Putamen (tissue), 1 donor: ENCODE measurements around the gene NELFB.
A peak's percentile ranks its signal among the peaks of the same experiment; 100 is the strongest.

ENCODE experiments used
- DNase-seq: peaks from one replicate; pipeline ENCODE4 v3.0.0-alpha.2; 2016; ENCODE audit warnings: low spot score

Gene NELFB

DNA sequence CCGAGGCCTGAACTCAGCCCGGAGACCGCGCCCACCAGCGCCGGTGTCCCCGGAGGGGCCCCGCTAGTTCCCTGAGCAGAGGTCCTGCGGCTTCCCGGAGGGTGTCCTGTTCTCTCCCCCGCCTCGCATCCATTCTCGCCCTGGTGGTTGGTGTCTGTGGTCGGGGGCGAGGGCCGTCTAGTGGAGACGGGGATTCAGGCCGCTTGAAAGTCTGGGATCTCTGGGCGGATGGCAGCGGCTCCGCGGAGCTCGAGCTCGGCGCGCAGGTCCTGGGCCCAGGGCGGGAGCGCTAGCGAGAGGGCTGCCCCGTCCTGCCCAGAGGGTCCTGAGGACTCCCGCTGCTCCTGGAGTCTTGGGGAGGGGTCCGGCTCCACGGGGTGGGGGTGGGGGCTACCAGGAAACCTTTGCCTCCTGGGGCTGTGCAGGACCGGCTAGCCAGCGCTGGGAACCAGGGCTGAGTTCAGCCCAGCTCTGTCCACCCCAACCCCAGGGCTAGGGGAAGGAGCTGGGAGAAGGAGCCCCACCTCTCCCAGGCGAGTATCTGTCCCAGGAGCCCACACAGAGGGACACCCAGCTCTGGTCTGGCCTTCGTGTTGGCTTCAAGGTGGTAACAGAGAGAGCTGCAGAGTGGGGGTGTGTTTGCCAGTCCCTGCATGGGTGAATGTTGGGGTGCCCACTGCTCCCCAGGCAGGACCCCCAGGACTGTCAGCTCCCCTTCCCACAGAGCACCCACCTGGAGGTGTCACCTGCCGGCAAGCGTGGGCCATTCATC is 26.4 kb downstream of the NELFB start:
- no peak for DNase-seq

DNA sequence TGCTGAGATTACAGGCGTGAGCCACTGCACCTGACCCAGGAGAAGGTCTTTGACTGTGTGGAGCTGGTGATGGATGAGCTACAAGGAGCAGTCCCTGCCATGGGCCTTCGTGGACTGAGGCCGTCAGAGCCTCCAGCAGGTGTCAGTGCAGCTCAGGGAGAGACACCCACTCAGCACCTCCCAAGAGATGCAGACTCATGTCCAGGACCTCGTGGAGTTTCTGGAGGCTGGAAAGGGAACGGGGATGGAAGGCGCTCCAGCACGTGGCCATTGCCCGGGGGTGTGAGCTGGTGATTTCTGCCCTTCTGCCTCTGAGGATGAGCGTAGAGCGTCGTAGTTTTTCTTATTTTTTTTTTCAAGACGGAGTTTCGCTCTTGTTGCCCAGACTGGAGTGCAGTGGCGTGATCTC is 31.9 kb downstream of the NELFB start:
- DNase-seq, result no peak

DNA sequence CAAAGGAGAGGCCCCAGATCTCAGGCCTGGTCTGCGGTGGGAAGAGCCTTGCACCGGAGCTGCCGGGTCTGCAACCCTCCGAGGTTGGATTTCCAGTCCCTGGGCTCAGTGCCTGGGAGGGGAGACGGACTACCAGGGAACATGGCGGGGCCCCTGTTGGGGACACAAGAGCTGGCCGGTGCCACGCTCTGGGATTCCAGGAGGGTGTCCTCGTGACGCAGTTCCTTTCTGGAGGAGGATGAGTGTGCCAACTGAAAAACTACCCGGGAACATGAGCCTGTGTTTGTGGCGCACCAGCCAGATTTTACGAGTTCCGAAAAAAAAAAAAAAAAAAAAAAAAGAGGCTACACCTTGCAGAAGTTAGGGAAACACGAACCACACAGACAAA is 38.0 kb downstream of the NELFB start:
- no peak for DNase-seq

DNA sequence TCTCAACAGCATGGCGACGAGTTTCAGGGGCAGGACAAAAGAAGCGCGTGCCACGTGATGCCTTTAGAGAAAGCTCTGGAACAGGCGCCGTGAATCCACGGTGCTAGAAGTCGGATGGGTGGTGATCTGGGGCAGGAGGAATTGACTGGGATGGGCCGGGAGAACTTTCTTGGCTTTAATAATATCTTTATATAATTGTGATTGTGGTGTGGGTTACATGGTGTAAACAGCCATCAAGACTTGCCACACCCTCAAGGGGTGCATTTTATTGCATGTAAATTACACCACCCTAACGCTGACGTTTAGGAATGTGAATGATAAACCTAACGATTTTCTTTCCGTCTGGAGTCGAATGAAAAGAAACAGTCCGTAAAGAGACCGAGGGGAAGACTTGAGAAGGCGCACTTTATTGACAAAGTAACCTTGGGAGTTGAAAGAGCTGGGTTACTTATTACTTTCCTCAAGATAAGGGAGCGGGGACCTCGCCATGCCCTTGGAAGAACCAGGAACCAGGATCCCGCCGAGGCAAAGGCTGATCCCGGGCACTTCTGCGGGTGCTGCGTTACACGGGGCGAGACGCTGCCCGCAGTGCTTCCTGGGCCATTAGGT is 38.5 kb downstream of the NELFB start:
- no peak for DNase-seq

DNA sequence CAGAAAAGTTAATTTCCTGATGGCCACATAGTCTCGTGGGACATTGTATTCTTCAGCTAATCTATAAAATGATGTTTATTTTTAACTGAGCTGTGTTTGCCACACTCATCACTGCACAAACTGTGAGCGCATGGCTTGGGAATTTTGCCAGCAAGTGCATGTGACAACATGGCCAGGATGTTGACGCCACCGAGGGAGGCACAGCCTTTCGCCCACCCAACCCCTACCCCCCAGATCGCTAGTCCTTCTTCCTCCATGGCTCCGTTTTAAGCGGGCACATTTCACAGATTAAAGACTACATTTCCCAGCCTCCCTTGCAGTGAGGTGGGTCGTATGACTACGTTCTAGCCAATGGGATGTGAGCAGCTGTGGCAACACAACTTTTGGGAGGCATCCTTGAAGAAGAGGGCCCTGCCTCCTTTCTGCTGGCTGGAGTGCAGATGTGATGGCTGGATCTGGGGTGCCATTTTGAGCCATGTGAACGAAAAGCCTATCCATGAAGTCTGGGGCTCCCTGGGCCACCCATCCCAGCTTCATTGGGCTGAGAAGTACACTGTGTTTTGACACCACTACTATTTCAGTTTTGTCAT is 39.1 kb downstream of the NELFB start:
- DNase-seq, result no peak

DNA sequence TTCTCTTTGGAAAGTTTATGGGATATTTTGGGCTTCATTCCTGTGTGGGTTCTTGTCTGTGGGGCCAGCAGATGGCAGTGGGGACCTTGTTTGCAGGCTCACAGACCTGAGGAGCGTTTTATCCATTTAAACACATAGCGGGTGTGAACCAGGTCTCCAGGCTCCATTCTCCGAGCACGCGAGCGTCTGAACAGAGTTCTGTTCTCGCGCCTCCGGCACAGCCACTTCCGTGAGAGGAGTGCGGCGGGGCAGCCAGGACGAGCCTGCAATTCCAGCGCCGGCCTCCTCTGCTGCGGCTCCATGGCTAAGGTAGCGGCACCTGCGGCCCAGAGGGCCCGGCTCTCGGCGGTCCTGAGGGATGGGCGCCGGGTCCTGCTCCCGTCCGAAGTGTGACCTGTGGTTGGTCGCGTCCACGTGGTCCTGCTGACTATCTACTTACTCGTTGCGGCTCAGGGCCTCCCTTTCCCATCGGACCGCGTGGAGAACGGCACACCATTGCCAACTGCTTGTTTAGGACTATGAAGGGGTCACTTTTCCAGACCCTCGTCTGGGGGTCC is 39.6 kb downstream of the NELFB start:
- DNase-seq, result no peak

DNA sequence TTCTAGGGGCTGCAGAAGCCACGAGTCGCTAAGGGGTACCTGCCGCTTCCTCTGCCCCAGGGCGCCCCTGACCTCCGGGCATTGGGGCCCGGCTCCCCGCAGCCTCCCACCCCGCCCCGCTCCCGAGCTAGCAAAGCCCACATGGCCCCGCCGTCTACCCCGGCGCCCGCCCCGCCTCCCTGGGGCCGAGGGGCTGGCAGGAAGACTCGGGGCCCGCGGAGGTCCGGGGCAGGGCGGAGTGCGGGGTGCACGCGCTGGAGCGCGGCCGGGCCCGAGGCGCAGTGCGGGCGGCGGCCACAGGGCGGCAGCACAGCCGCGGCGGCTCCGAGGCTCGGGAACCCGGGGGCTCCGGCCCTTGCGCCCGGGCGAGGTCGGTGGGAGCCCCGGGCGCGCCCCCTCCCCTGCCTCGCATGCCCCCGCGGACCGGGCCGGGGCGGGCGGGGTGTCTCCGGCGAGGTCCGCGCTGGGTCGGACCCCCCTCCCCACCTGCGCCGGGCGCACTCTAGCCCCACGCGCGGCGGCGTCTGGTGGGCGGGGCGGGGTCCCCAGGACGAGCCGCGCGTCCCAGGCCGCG is 40.2 kb downstream of the NELFB start:
- no peak for DNase-seq

DNA sequence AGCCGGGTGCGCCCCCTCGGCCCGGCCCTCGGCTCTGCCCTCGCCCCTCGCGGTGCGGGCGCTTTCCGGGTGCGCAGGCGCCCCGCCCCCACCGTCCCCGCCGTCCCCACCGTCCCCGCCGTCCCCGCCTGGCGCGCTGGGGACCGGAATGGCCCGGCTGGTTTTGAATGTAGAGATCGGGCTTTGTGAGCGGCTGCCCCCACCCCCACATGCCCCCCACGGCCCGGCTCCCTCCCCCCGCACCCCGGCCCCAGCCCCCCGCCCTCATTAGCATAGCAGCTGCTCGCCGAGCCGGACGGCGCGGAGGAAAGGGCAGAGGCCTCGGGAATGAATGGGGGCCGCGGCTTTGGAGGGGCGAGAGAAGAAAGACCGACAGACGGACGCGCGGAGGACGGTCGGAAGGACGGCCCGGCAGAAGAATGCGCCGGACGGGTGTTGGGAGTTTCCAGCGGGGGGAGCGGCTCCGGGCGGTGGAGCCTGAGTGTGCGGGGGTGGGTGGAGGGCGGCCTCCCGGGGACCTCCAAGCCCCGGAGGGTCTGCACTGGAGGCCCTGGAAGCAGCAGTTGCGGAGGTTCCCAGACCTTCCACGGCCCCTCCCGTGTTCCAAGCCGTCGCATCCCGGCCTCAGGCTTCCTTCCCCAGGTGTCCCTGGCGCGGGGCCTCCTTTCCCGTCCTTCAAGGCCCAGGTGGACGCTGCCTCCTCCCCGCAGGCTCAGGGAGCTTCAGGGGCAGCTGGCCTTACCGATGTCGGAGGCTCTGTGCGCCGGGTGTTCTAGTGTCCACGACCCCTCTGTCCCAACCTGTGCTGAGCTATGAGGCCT is 40.9 kb downstream of the NELFB start:
- no peak for DNase-seq

DNA sequence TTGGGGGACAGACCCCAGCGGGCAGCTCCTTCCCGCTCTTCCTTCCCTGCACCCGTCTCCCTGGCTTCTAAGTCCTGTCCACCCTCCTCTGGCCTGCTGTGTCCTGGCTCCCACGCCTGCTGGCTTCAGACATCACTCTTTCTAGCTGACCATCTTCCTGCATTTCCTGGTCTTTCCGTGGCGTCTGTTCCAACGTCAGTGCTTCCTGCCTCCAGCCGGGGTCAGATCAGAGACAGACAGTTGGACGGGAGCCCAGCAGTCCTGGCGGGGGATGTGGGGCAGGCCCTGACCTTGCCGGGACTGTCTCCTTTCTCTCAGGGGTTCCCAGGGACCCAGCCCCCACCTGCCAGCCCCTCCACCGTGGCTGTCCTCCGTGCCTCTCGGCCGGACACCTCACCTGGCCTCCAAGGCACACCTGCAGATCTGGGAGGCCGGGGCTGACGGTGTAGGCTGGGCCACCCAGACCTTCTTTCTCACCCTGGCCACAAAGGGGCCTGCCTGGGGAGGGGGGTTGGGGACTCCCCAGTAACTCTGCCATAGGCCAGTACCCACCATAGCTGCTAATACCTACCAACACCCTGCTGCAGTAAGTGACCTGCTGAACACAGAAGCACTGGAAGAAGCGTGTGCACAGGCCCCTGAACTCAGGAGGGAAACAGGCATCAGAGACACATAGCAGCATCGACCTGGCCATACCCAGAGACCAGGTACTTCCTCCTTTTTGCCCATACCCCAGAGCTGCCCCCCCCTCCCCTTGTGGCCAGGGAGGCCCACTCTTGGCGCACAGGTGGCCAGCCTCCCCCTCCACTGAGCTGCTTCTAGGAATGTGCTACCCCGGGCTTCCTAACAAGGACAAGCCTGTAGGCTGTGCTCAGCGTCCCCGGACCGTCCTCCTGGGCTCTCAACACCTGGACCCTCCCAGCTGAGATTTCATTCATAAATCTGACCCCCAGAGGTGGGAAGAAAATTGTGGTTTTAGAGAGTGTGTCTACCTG is 41.8 kb downstream of the NELFB start:
- no peak for DNase-seq

DNA sequence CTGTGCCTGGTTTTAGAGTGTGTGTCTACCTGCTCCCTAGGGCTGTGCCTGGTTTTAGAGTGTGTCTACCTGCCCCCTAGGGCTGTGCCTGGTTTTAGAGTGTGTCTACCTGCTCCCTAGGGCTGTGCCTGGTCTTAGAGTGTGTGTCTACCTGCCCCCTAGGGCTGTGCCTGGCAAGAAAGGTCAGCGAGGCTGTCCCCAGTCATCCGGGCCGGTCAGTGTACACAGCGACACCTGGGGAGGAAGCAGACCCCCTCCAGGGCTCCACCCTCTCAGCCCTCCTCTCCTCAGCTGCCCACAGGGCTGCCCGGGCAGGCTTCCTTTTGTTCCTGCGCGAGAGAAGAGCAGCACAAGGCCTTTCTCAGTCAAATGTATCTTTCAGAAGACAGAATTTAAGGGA is 42.8 kb downstream of the NELFB start:
- no peak for DNase-seq

DNA sequence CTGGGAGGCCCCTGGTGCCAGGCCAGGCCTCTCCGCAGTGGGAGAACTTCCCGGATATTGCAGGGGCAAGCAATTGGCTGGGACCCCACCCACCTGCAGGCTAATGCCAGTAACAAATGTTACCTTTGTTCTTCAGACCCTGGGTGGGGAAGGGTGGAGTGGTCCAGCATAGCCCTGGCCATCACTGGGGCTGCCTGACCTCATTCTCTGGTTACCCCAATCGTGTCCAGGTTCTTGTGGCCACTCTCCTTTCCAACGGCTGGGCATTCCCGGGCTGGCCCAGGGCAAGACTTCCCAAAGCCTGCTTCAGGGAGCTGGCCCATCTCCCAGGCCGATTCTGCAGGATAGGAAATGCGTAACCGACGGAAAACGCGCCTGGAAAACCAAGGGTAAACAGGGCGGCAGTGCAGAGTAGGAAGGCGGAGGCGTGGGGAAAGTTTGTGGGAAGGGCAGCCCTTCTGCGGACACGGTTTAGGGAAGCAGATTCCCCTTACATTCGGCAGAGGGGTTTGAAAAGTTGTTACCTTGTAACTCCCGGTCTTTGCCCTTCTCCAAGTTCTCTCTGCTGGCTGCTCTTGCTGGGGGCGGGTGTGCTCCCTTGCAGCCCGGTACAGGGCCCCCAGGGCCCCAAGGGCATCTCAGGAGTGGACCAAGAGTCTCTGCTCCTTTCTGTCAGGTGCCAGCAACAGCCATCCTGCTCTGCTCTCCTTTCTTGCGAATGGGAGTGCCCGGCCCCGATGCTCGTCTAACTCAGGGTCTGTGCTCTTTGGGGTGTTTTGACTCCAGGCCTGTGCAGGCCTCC is 43.5 kb downstream of the NELFB start:
- DNase-seq, result no peak

DNA sequence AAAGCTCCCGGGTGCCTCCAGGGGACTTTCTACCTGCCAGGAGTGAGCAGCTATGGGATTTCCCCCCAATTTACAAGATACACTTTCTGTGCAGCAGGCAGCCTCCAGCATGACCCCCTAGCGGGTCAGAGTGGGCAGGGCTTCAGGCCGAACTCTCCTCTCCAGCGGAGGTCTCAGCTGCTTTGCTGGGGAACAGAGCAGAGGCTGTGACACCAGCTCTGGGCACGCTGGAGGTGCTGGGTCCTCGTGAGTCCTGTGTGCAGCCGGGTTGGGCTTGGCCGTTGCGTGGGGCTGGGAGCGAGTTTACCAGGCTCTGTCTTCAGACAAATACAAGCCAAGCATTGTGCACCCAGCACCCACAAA is 44.1 kb downstream of the NELFB start:
- DNase-seq, result no peak

DNA sequence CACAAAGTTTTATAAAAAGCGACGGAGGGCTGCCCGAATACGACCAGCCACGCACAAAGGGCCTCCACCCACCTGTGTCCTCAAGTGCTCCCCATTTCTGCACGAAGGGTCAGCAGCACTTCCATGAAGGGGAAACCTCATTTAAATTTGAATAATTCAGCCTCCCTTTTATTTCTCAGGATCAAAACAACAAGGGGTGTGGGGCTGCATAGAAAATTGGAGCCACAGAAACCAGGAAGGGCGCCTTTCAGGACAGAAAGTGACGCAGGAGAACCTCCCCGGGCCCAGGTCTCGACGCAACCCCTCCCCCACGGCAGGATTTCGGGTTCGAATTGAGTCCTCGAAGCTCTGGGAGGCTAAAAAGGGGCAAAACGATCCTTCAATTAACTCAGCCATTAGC is 44.8 kb downstream of the NELFB start:
- peak; percentile 67 for DNase-seq

DNA sequence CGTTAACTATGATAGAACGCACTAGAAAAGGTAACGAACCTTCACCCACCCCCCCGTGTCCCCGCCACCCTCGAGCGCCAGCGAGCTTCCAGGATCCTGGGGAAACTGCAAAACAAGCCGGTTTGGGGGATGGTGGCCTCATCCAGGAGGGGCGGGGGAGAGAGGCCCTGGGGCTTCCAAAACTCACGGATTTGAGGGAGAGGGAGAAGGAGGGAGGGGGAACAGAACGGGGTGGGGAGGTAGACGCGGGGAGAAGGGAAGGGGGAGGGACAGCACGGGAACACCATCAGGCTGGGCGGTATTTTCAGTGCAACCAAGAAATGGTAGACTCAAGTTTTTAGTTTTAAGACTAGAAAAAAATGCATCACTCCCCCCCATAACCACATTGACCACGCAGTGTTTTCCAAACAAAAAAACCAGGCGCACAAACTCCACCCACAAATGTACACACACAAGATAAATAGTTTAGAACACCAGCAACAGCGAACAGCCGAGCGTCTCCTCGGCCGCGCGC is 45.5 kb downstream of the NELFB start:
- no peak for DNase-seq

DNA sequence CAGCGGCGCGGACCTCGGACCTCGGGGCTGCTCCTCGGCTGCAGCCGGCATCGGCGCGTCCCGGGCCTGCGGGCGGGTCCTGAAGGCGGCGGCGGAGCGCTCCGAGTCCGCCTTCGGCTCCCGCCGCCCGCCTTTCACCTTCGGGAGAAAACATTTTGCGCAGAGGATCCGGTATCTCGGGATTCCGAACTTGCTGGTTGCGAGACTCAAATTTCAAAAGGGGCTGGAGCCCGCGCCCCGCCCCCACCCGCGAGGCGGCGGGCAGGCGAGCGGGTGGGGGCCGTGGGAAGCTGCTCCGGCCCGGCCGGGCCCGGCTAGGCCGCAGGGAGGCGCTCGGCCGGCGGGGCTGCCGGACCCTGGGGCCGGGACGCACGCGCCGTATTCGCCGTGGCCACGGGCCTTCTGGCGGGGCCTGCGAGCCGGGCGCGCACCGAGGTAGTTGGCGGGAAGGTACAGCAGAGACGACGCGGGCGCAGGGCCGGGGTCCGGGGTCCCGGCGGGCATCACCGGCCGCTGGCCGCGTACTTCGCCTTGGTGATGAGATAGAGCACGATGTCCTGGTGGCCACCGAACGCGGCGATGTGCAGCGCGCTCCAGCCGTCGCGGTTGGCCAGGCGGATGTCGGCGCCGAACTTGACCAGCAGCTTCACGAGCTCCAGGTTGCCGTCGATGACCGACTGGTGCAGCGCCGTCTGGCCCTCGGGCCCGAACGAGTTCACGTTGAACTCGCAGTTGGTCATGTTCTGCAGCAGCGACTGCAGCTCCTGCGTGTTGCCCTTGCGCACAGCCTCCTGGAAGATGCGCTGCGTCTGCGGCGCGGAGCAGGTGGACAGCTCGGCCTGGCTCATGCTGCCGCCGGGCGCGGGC is 46.2 kb downstream of the NELFB start:
- DNase-seq, result no peak

DNA sequence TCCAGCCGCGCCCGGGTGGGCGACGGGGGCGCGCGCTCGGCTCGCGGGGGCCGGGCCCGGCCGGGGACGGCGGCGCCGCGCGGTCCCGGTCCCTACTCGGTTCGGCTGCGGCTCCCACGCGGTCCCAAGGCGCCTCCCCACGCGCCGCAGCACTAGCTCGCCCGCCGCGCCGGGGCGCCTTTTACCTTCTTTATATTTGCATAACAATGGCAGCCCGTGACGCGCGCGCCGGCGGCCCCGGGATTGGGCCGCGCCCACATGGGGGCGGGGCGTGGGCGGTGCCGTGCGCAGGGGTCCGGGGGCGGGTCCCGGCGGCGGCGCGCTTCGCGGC is 47.0 kb downstream of the NELFB start, which contains the start of gene NRARP:
Gene NRARP, minus strand, starts transcription at position 154 of the 331 bp plus-strand sequence. CDS start 343 bp downstream, outside the sequence.
- peak; percentile 84 for DNase-seq

DNA sequence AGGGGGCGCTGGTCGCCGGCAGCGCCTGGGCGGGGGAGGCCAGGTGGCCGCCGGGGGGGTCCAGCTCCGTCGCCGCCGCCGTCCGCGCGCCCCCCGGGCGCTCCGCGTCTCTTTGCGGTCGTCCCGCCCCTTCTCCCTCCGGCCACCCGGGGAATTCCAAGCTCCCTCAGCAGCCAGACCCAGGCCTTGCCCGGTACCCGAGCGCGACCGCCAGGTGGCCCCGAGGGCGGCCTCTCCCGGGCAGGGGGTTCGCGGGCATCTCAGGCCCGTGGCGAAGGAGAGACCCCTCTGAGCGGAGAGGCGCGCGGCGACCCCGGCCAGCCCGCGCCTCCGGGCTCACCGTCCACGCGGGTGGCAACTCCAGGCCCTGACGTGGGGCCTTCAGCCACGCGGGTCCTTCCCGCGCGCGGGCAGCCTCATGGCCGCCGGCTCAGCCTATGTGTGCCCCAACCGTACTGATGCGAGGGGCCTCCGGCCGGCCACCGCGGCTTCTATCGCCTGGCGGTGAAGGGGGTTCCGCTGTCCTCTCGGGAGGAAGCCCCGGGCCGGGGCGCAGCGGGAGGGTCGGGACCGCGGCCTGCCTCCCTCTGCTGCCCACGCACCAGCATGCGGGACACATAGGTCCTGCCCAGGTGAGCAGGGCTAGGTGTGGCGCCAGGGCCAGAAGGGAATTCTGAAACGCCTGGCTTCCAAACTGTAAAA is 47.5 kb downstream of the NELFB start:
- no peak for DNase-seq
